HepG2 (cell line): Measurements from ENCODE around the gene LDLRAD2. TPM values are rescaled to one million over a fixed set of nuclear protein-coding genes. Genes with fewer than 3 reads are reported as not detected.
A peak's percentile ranks its signal among the peaks of the same experiment; 100 is the strongest.

Source experiments
- ATAC-seq: fragments of 200-7000 bp; cut with Tn5 transposase; 3 replicates; pipeline ENCODE4 v1.9.1; 2020; ENCODE audit warnings: mild to moderate bottlenecking, moderate library complexity
- BruUV-seq: library from RNA; stranded (reverse); fragments of 400-500 nt; replicated peaks from 2 replicates; lab custom pipeline; 2021; lab: Mats Ljungman, UMichigan
- CTCF ChIA-PET: fragments of 300-600 bp; formaldehyde crosslinking; extraction: SDS; loops from one replicate; lab custom pipeline; 2021; ENCODE audit warnings: low total read pairs, inconsistent platforms, low intra/inter-chr PET ratio; lab: Yijun Ruan, JAX
- POLR2A ChIA-PET: fragments of 350-600 bp; sonication (Branson Sonifier 250); formaldehyde crosslinking; loops from one replicate; lab custom pipeline; 2020; ENCODE audit warnings: antibody characterized with exemption, inconsistent platforms; lab: Yijun Ruan, JAX
- DNase-seq: peaks from one replicate; pipeline ENCODE4 v3.0.0-alpha.2; 2015; ENCODE audit warnings: low spot score
- FAIRE-seq: peaks from 3 replicates; lab custom pipeline; 2011; peaks lifted over from hg19 to GRCh38; lab: Jason Lieb, UNC
- H2AFZ ChIP-seq: one replicate; pipeline ENCODE4 v1.6.1; 2011; ENCODE audit warnings: low read length, inconsistent platforms
- H3K27ac ChIP-seq: fragments of 300-600 bp; 3 replicates; pipeline ENCODE4 v1.8.0; 2011; ENCODE audit warnings: mixed run types, mild to moderate bottlenecking, mixed read lengths, low read length, inconsistent platforms; ENCODE audit not compliant: insufficient read depth; ENCODE audit errors: extremely low read length
- H3K27me3 ChIP-seq, 2 experiments: fragments of 200-600 bp in 1 of 2; 2 replicates in 1 of 2; 3 replicates in 1 of 2; pipeline versions ENCODE4 v1.6.0 to v1.8.0; 2011; ENCODE audit warnings: low read length in 2 of 2, mild to moderate bottlenecking in 2 of 2, moderate library complexity in 2 of 2, inconsistent platforms in 1 of 2; ENCODE audit not compliant: insufficient read depth in 2 of 2, control insufficient read depth in 1 of 2
- H3K36me3 ChIP-seq, 2 experiments: fragments of 200-600 bp in 1 of 2; replicated peaks in 1 of 2; 2 replicates in 1 of 2; 3 replicates in 1 of 2; pipeline versions ENCODE4 v1.5.1 to v1.8.0; 2011; ENCODE audit warnings: low read length in 2 of 2, inconsistent platforms in 1 of 2; ENCODE audit not compliant: insufficient read depth in 2 of 2, control insufficient read depth in 1 of 2
- H3K4me1 ChIP-seq: 2 replicates; pipeline ENCODE4 v1.5.1; 2012; ENCODE audit warnings: low read length, inconsistent platforms; ENCODE audit not compliant: insufficient read depth
- H3K4me2 ChIP-seq: 2 replicates; pipeline ENCODE4 v1.6.0; 2011; ENCODE audit warnings: low read depth, low read length, inconsistent platforms
- H3K4me3 ChIP-seq, 3 experiments: fragments of 200-600 bp in 1 of 3; sonication (generic), shearing (Covaris generic) in 1 of 3; replicated peaks in 1 of 3; 2 replicates each; pipeline ENCODE4 v1.5.1; 2011 to 2016; ENCODE audit warnings: low read length in 3 of 3, inconsistent platforms in 2 of 3, low read depth in 2 of 3, mild to moderate bottlenecking in 2 of 3, control low read depth in 1 of 3, mixed read lengths in 1 of 3; ENCODE audit not compliant: insufficient read depth in 1 of 3
- H3K79me2 ChIP-seq: one replicate; pipeline ENCODE4 v1.6.1; 2011; ENCODE audit warnings: low read length, inconsistent platforms; ENCODE audit not compliant: insufficient read depth
- H3K9ac ChIP-seq: 2 replicates; pipeline ENCODE4 v1.6.0; 2011; ENCODE audit warnings: mild to moderate bottlenecking, low read depth, low read length, inconsistent platforms; ENCODE audit not compliant: insufficient read depth
- H3K9me3 ChIP-seq: 2 replicates; pipeline ENCODE4 v1.5.1; 2012; ENCODE audit warnings: mild to moderate bottlenecking, low read length
- H4K20me1 ChIP-seq: 2 replicates; pipeline ENCODE4 v1.6.0; 2011; ENCODE audit warnings: inconsistent platforms, mild to moderate bottlenecking, low read length, moderate library complexity; ENCODE audit not compliant: insufficient read depth
- AHDC1 ChIP-seq: sonication (generic); formaldehyde crosslinking; IDR thresholded peaks from 2 replicates; pipeline ENCODE4 v1.5.1; 2020; ENCODE audit warnings: mild to moderate bottlenecking, missing genetic modification reagents, borderline replicate concordance
- BCL6 ChIP-seq: IDR thresholded peaks from 2 replicates; pipeline ENCODE4 v1.6.1; 2016; ENCODE audit warnings: missing genetic modification reagents, missing compliant biosample characterization
- GTF3A ChIP-seq: sonication (generic); formaldehyde crosslinking; conservative IDR thresholded peaks from 2 replicates; pipeline ENCODE4 v1.4.0; 2020; ENCODE audit warnings: mild to moderate bottlenecking, missing genetic modification reagents
- NR2F2 ChIP-seq: IDR thresholded peaks from 2 replicates; pipeline ENCODE4 v1.6.1; 2012; ENCODE audit warnings: low read depth, inconsistent platforms, borderline replicate concordance
- PRDM4 ChIP-seq: sonication (generic); formaldehyde crosslinking; IDR thresholded peaks from 2 replicates; pipeline ENCODE4 v1.9.0; 2021; ENCODE audit warnings: missing genetic modification reagents, borderline replicate concordance
- WGBS: methylation state at CpG from one replicate; pipeline ENCODE4 v1.1.6; 2017; ENCODE audit warnings: low lambda C conversion rate; 5-methylcytosine and 5-hydroxymethylcytosine counted together
- in situ Hi-C: cut with HindIII; loops from 2 replicates; pipeline ENCODE4 v1.10.0; 2017; ENCODE audit warnings: low pct_unique_long_range_greater_than_20kb; ENCODE audit not compliant: extremely low pct_ligation_motif_present
- intact Hi-C: fragments of 100-400 bp; cut with micrococcal nuclease; formaldehyde crosslinking; loops from one replicate; pipeline ENCODE4 v1.10.0; 2022; ENCODE audit not compliant: unreplicated experiment
- polyA plus RNA-seq, 8 experiments: library from polyadenylated mRNA; depleted of rRNA in 3 of 8; stranded (reverse) in 7 of 8; unstranded in 1 of 8; fragments of >200 nt; fragmentation: Illumina TruSeq in 4 of 8; extraction: Trizol in 4 of 8; gene quantifications; 2 replicates each; pipeline versions ENCODE4 v1.2.1 to v1.2.3, GENCODE V29; 2011 to 2016; ENCODE audit warnings: low read depth in 4 of 8, missing spikeins in 1 of 8, mixed read lengths in 1 of 8; ENCODE audit not compliant: insufficient read depth in 1 of 8
- total RNA-seq, 5 experiments: library from RNA; depleted of rRNA; stranded (reverse); fragments of >200 nt; fragmentation: Illumina TruSeq; extraction: Trizol; gene quantifications; 2 replicates each; pipeline ENCODE4 v1.2.3, GENCODE V29; 2016; ENCODE audit warnings: low read depth in 1 of 5

Gene LDLRAD2
- total and polyA plus RNA-seq, 2 of the 13 experiments (the other 11 are each of a cell fraction or from before 2014, with no cell fraction given) = not detected

DNA sequence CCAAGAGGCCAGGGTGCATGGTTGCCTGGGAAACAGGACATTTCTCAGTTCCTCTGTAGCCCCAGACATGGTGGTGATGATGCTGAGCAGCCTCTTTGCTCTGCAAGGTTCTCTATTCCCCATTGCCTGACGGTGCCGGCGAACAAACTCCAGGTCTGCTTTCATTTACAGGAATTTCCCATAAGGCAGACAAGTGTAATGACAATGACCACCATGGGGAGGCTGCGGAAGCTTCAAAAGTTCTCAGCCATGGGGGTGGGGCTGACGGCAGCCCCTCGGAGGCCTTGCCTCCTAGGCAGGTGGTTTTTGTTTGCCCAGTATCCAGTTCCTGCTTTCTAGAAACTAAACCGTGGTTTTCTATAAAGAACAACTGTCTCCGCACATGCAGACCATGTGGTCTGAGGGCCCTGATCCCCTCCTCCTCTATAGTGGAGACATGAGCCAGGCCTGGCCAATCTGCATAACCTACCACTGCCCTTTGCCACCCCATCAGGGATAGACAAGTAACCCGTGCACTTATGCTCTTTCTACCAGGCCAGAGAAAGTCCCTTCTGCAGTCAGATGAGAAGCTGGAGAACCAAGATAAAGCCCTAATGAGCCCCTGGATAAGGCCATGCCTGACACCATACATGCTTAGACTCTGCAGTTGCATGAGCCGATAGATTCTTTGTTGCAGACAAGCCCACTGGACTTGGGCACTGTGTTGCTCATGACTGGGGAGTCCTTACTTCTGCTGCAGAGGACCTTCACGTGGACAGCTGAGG lies 54.1 kb downstream of the LDLRAD2 start (continued):
- TF ChIP-seq PRDM4 (CRISPR knock-in tag) (no peak), BCL6 (peak; percentile 76)

DNA sequence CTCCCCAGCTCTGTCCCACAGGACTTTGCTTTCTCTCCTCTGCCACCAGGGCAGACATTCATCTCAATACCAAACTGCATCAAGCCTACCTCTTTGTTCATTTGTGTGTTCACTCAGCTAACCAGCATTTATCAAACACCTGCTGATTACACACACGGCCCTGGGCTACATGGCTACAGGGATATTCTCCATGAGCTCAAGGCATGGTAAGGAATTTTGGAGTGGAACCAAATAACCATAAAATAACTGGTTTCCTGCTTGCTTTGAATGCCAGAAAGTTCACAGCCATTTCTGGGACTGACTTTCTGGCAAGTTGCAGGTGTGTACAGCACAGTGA lies 54.6 kb downstream of the LDLRAD2 start:
- Histone ChIP-seq H3K9me3 (no peaks in the 10 kb centered on the region), H3K4me3 (no peak overlapping the region), H3K36me3 (peaks cover 5 to 22% of the 10 kb centered on the region in 2 experiments; a peak in 3 of 5 replicates), H3K9ac (no peak overlapping the region), H3K4me1 (peaks cover 44% of the 10 kb centered on the region), H3K27me3 (no peaks in the 10 kb centered on the region), H4K20me1 (no peaks in the 10 kb centered on the region; the same call in 1 of the 2 replicates), H3K27ac (no peak overlapping the region), H2AFZ (no peak overlapping the region), H3K79me2 (no peaks in the 10 kb centered on the region), H3K4me2 (no peak overlapping the region)
- WGBS = 69% methylated on average over 1 of the region's 1 CpG
- in situ Hi-C loops (no loop called here), intact Hi-C loops (no loop called here)
- ATAC-seq (no peak), FAIRE-seq (no peak), DNase-seq (no peak)
- CTCF ChIA-PET = no interaction called here
- POLR2A ChIA-PET = no interaction called here
- no TSS peak for BruUV-seq
- TF ChIP-seq GTF3A (CRISPR knock-in tag) = no peak
- TF ChIP-seq NR2F2 = no peak
- no peak for TF ChIP-seq AHDC1 (CRISPR knock-in tag)
